ENCODE data around the gene ILDR2. TPM values are rescaled to one million over a fixed set of nuclear protein-coding genes. Genes with fewer than 3 reads are reported as not detected.
"Not testable (repeated sequence)": the region's sequence is repeated elsewhere in the genome, so short reads cannot be mapped to it uniquely, and the experiment has no call there.

Gene ILDR2
- total and polyA plus RNA-seq, 4 donors: 0.42 to 0.66 TPM; not detected in 2

- DNase-seq; intact Hi-C loops (cut with DNase I); H3K36me3 ChIP-seq (ENCODE audit: control insufficient read depth in 1 of 2, insufficient read depth in 2 of 2, low read length in 1 of 2); ATAC-seq (ENCODE audit: low FRiP score); H3K27ac ChIP-seq (ENCODE audit: low read depth in 1 of 2, low read length in 2 of 2); H3K4me1 ChIP-seq (ENCODE audit: control insufficient read depth in 1 of 2, insufficient read depth in 2 of 2, low read length in 2 of 2); H3K27me3 ChIP-seq (ENCODE audit: control insufficient read depth in 1 of 2, insufficient read depth in 2 of 2, low read length in 1 of 2); H3K4me3 ChIP-seq (ENCODE audit: low read length in 2 of 2); H3K9me3 ChIP-seq (ENCODE audit: control insufficient read depth, low read length): not testable (repeated sequence)
- WGBS, 2 donors: 96 to 97% methylated on average over 15 to 19 of the region's 21 CpGs
Measured at GRCh38 chr1:166878173-166878917, 97.0 kb downstream of the ILDR2 start.

DNA sequence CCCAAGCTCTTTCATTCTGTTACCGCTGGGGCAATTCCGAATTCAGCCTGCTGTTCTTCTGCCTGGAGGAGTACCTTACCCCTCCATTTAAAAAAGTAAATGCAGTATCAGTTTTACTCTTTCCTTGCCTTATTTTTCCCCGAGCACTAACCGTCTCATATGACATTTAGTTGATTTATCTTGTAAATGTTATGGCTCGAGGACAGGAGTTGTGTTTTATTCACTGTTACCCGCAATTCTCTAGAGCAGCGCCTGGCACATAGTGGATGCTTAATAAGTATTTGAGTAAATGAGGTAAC, 98.9 kb downstream of the ILDR2 start:
- no peaks in the 10 kb centered on the region for H3K4me1 ChIP-seq (ENCODE audit: control insufficient read depth in 1 of 2, insufficient read depth in 2 of 2, low read length in 2 of 2)
- H3K36me3 ChIP-seq (ENCODE audit: control insufficient read depth in 1 of 2, insufficient read depth in 2 of 2, low read length in 1 of 2): no peaks in the 10 kb centered on the region
- no peak overlapping the region for H3K27ac ChIP-seq (ENCODE audit: low read depth in 1 of 2, low read length in 2 of 2)
- no peaks in the 10 kb centered on the region for H3K9me3 ChIP-seq (ENCODE audit: control insufficient read depth, low read length)
- peak overlapping the region in 1 of 2 donors; percentile 38 for H3K4me3 ChIP-seq (ENCODE audit: low read length in 2 of 2)
- intact Hi-C loops (cut with DNase I): loop anchor here in 1 of 2 donors (2.0 kb wide), 1 partner anchor 38 kb away; the partner anchor contains the start of gene POGK
- 0% methylated on average over 7 of the region's 7 CpGs for WGBS, 2 donors
- DNase-seq (no peak), ATAC-seq (ENCODE audit: low FRiP score) (no peak)
- H3K27me3 ChIP-seq (ENCODE audit: control insufficient read depth in 1 of 2, insufficient read depth in 2 of 2, low read length in 1 of 2): no peaks in the 10 kb centered on the region

DNA sequence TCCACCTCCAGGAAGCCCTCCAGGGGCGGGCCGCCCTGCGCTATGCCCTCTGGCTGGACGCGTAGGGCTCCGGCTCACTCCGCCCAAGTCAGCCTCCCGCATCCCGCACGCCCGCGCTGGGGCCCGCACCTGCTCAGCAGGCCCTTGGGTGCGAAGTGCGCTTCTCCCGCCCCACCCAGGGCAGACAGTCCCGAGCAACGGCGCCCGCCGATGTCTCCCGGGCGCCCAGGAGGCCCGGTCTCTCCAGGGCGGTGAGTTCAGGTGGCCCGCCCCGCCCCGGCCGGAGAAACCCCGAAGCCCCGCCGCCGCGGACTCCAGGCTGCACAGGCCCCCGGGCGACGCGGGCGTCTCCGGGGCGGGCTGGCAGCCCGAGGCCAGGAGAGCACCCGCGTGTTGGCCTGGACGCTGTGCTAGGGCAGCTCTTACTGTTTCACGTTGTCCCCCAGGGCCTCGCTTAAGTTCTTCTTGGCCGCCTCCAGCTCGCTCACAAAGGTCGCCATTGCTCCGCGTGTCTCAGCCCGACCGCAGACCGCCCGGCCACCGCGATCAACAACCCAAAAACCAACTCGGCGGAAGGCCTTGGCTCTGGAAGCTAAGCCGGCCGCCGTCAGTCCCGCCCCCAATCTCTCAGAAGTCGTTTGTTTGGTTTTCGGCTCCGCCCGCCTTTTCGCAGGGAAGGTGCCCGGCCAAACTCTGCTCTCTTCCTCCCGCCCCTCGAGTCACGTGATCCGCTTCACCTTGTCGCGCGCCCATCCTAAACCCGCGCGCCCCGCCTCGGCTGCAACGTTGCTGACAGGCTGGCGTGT, 99.4 kb downstream of the ILDR2 start, which contains the start of gene TADA1:
Gene TADA1 (minus strand): TSS at position 531 of the 806 bp plus-strand sequence. CDS start 31 bp downstream, at position 500.
- peak; percentile 99 to 100 for DNase-seq
- H3K36me3 ChIP-seq (ENCODE audit: control insufficient read depth in 1 of 2, insufficient read depth in 2 of 2, low read length in 1 of 2): no peaks in the 10 kb centered on the region
- H3K27ac ChIP-seq (ENCODE audit: low read depth in 1 of 2, low read length in 2 of 2): peak within 1 kb of the TSS; percentile 49 to 69
- 0 to 1% methylated on average over 84 of the region's 84 CpGs for whole genome bisulfite sequencing, 2 donors
- no peaks in the 10 kb centered on the region for H3K27me3 ChIP-seq (ENCODE audit: control insufficient read depth in 1 of 2, insufficient read depth in 2 of 2, low read length in 1 of 2)
- no peaks in the 10 kb centered on the region for H3K9me3 ChIP-seq (ENCODE audit: control insufficient read depth, low read length)
- ATAC-seq (ENCODE audit: low FRiP score): peak; percentile 98
- H3K4me1 ChIP-seq (ENCODE audit: control insufficient read depth in 1 of 2, insufficient read depth in 2 of 2, low read length in 2 of 2): no peaks in the 10 kb centered on the region
- intact Hi-C loops (cut with DNase I): loop anchor here in 1 of 2 donors (2.0 kb wide), 1 partner anchor 37 kb away; the partner anchor contains the start of gene POGK
- peak within 1 kb of the TSS; percentile 52 to 95 for H3K4me3 ChIP-seq (ENCODE audit: low read length in 2 of 2)

GRCh38 chr1:166875302-166875733, 100.0 kb downstream of the ILDR2 start:
- Histone ChIP-seq H3K4me1 (ENCODE audit: control insufficient read depth in 1 of 2, insufficient read depth in 2 of 2, low read length in 2 of 2) (no peaks in the 10 kb centered on the region), H3K4me3 (ENCODE audit: low read length in 2 of 2) (peak overlapping the region; percentile 52 to 95), H3K27me3 (ENCODE audit: control insufficient read depth in 1 of 2, insufficient read depth in 2 of 2, low read length in 1 of 2) (no peaks in the 10 kb centered on the region), H3K36me3 (ENCODE audit: control insufficient read depth in 1 of 2, insufficient read depth in 2 of 2, low read length in 1 of 2) (no peaks in the 10 kb centered on the region), H3K9me3 (ENCODE audit: control insufficient read depth, low read length) (no peaks in the 10 kb centered on the region), H3K27ac (ENCODE audit: low read depth in 1 of 2, low read length in 2 of 2) (peak overlapping the region in 1 of 2 donors; percentile 37)
- intact Hi-C loops (cut with DNase I): no loop called here
- no peak for DNase-seq
- WGBS, 2 donors: 33 to 38% methylated on average over 8 of the region's 8 CpGs
- no peak for ATAC-seq (ENCODE audit: low FRiP score)

DNA sequence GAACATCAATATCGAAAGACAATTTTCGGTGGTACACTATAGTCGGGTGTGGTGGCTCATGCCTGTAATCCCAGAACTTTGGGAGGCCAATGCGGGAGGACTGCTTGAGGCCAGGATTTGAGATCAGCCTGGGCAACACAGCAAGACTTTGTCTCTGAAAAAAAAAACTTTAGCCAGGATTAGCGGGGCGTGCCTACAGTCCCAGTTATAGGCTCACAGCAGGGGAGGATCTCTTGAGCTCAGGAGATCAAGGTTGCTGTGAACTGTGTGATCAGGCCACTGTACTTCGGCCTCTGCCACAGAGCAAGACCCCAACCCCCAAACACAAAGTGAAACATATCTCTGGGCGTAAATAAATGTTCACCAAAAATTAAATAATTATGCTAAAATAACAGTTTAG, 100.9 kb downstream of the ILDR2 start:
- Histone ChIP-seq H3K4me3 (ENCODE audit: low read length in 2 of 2) (no peak overlapping the region), H3K4me1 (ENCODE audit: control insufficient read depth in 1 of 2, insufficient read depth in 2 of 2, low read length in 2 of 2) (no peaks in the 10 kb centered on the region), H3K27me3 (ENCODE audit: control insufficient read depth in 1 of 2, insufficient read depth in 2 of 2, low read length in 1 of 2) (no peaks in the 10 kb centered on the region), H3K36me3 (ENCODE audit: control insufficient read depth in 1 of 2, insufficient read depth in 2 of 2, low read length in 1 of 2) (no peaks in the 10 kb centered on the region), H3K27ac (ENCODE audit: low read depth in 1 of 2, low read length in 2 of 2) (no peak overlapping the region), H3K9me3 (ENCODE audit: control insufficient read depth, low read length) (no peaks in the 10 kb centered on the region)
- DNase-seq (no peak), ATAC-seq (ENCODE audit: low FRiP score) (no peak)
- intact Hi-C loops (cut with DNase I): no loop called here
- 96 to 99% methylated on average over 8 of the region's 8 CpGs for WGBS, 2 donors

- no peak overlapping the region for H3K4me3 ChIP-seq (ENCODE audit: low read length in 2 of 2)
- H3K27me3 ChIP-seq (ENCODE audit: control insufficient read depth in 1 of 2, insufficient read depth in 2 of 2, low read length in 1 of 2): no peaks in the 10 kb centered on the region
- DNase-seq: no peak
- ATAC-seq (ENCODE audit: low FRiP score): no peak
- H3K4me1 ChIP-seq (ENCODE audit: control insufficient read depth in 1 of 2, insufficient read depth in 2 of 2, low read length in 2 of 2): no peaks in the 10 kb centered on the region
- intact Hi-C loops (cut with DNase I): no loop called here
- 97 to 99% methylated on average over 4 of the region's 4 CpGs for whole genome bisulfite sequencing, 2 donors
- H3K9me3 ChIP-seq (ENCODE audit: control insufficient read depth, low read length): no peaks in the 10 kb centered on the region
- no peak overlapping the region for H3K27ac ChIP-seq (ENCODE audit: low read depth in 1 of 2, low read length in 2 of 2)
- peaks cover 0 to 2% of the 10 kb centered on the region in 2 donors for H3K36me3 ChIP-seq (ENCODE audit: control insufficient read depth in 1 of 2, insufficient read depth in 2 of 2, low read length in 1 of 2)
Measured at GRCh38 chr1:166870584-166870983, 104.8 kb downstream of the ILDR2 start.

- H3K27me3 ChIP-seq (ENCODE audit: control insufficient read depth in 1 of 2, insufficient read depth in 2 of 2, low read length in 1 of 2): no peaks in the 10 kb centered on the region
- WGBS, 2 donors: 60 to 66% methylated on average over 3 of the region's 3 CpGs
- no peak overlapping the region for H3K27ac ChIP-seq (ENCODE audit: low read depth in 1 of 2, low read length in 2 of 2)
- intact Hi-C loops (cut with DNase I): no loop called here
- H3K9me3 ChIP-seq (ENCODE audit: control insufficient read depth, low read length): no peaks in the 10 kb centered on the region
- peaks cover 0 to 2% of the 10 kb centered on the region in 2 donors for H3K36me3 ChIP-seq (ENCODE audit: control insufficient read depth in 1 of 2, insufficient read depth in 2 of 2, low read length in 1 of 2)
- H3K4me1 ChIP-seq (ENCODE audit: control insufficient read depth in 1 of 2, insufficient read depth in 2 of 2, low read length in 2 of 2): no peaks in the 10 kb centered on the region
- ATAC-seq (ENCODE audit: low FRiP score) (no peak), DNase-seq (no peak)
- H3K4me3 ChIP-seq (ENCODE audit: low read length in 2 of 2): no peak overlapping the region
Measured at GRCh38 chr1:166869318-166870099, 105.8 kb downstream of the ILDR2 start.

DNA sequence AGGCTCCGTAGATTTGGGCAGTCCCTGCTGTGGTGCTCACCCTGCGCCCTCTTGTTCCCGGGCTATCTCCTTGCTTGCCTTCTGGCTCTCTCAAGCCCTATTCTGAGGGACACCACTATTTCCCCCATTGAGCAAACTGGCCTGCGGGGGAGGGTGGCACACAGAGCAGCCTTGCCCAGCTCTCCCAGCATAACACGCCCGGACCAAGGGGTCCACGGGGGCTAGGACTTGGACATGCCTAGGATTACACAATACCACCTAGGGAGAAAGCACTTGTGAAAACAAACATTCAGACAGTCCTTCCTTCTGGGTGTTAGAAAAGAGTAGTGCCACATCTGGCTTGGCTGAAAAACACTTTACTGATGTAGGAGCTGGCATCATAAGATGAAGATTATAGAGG, 106.7 kb downstream of the ILDR2 start:
- Histone ChIP-seq H3K4me1 (ENCODE audit: control insufficient read depth in 1 of 2, insufficient read depth in 2 of 2, low read length in 2 of 2) (no peaks in the 10 kb centered on the region), H3K36me3 (ENCODE audit: control insufficient read depth in 1 of 2, insufficient read depth in 2 of 2, low read length in 1 of 2) (peaks cover 0 to 2% of the 10 kb centered on the region in 2 donors), H3K27ac (ENCODE audit: low read depth in 1 of 2, low read length in 2 of 2) (no peak overlapping the region), H3K4me3 (ENCODE audit: low read length in 2 of 2) (no peak overlapping the region), H3K9me3 (ENCODE audit: control insufficient read depth, low read length) (no peaks in the 10 kb centered on the region), H3K27me3 (ENCODE audit: control insufficient read depth in 1 of 2, insufficient read depth in 2 of 2, low read length in 1 of 2) (no peaks in the 10 kb centered on the region)
- 85 to 90% methylated on average over 7 of the region's 7 CpGs for WGBS, 2 donors
- DNase-seq: no peak
- intact Hi-C loops (cut with DNase I): no loop called here
- ATAC-seq (ENCODE audit: low FRiP score): no peak
